Nephron (organoid): ENCODE data around the gene FFAR1.

Source experiments
- H3K27ac Mint-ChIP-seq, 3 experiments: 2 replicates each; pipeline ENCODE4 v1.8.0; 2020; ENCODE audit warnings: mixed read lengths in 3 of 3, mild to moderate bottlenecking in 2 of 3, moderate library complexity in 1 of 3
- H3K27me3 Mint-ChIP-seq: 2 replicates; pipeline ENCODE4 v1.8.0; 2021; ENCODE audit warnings: low read depth, mild to moderate bottlenecking, moderate library complexity, mixed read lengths
- H3K36me3 Mint-ChIP-seq: 2 replicates; pipeline ENCODE4 v1.8.0; 2020; ENCODE audit warnings: low read depth, mixed read lengths
- H3K4me1 Mint-ChIP-seq: 2 replicates; pipeline ENCODE4 v1.8.0; 2020; ENCODE audit warnings: mixed read lengths
- H3K4me3 Mint-ChIP-seq, 3 experiments: 2 replicates each; pipeline ENCODE4 v1.8.0; 2020; ENCODE audit warnings: mild to moderate bottlenecking in 3 of 3, mixed read lengths in 3 of 3, moderate library complexity in 2 of 3
- H3K9me3 Mint-ChIP-seq: 2 replicates; pipeline ENCODE4 v1.8.0; 2020; ENCODE audit warnings: mixed read lengths
- CTCF ChIP-seq, 3 experiments: fragments of 200-600 bp; sonication (generic); IDR thresholded peaks; one replicate each; pipeline ENCODE4 v1.5.0; 2021; ENCODE audit warnings: antibody characterized with exemption in 3 of 3; ENCODE audit not compliant: unreplicated experiment in 3 of 3

FFAR1 gene

GRCh38 chr19:35315883-35316282 lies 31.8 kb upstream of the FFAR1 start:
- no peak overlapping the region for H3K4me3 Mint-ChIP-seq
- H3K9me3 Mint-ChIP-seq = no peaks in the 10 kb centered on the region
- H3K27me3 Mint-ChIP-seq = no peaks in the 10 kb centered on the region
- H3K4me1 Mint-ChIP-seq = peaks cover 18% of the 10 kb centered on the region
- peak overlapping the region; percentile 25 to 78 (median 55) for H3K27ac Mint-ChIP-seq
- no peak for TF ChIP-seq CTCF (IDR thresholded peaks at IDR 0.05; ENCODE audit: unreplicated experiment in 3 of 3)
- H3K36me3 Mint-ChIP-seq = no peaks in the 10 kb centered on the region

GRCh38 chr19:35316560-35316959 lies 31.1 kb upstream of the FFAR1 start:
- Mint-ChIP-seq H3K27me3 (no peaks in the 10 kb centered on the region), H3K27ac (peak overlapping the region in 2 of 3 experiments; percentile 42 to 78), H3K4me1 (peaks cover 12% of the 10 kb centered on the region), H3K9me3 (no peaks in the 10 kb centered on the region), H3K36me3 (no peaks in the 10 kb centered on the region), H3K4me3 (no peak overlapping the region)
- TF ChIP-seq CTCF (IDR thresholded peaks at IDR 0.05; ENCODE audit: unreplicated experiment in 3 of 3) = no peak

GRCh38 chr19:35317464-35318043 lies 30.1 kb upstream of the FFAR1 start:
- Mint-ChIP-seq H3K27me3 (no peaks in the 10 kb centered on the region), H3K4me3 (no peak overlapping the region), H3K36me3 (no peaks in the 10 kb centered on the region), H3K27ac (peak overlapping the region; percentile 5 to 49 (median 25)), H3K9me3 (no peaks in the 10 kb centered on the region), H3K4me1 (peaks cover 9% of the 10 kb centered on the region)
- no peak for TF ChIP-seq CTCF (IDR thresholded peaks at IDR 0.05; ENCODE audit: unreplicated experiment in 3 of 3)

GRCh38 chr19:35318679-35319448 lies 28.8 kb upstream of the FFAR1 start:
- H3K9me3 Mint-ChIP-seq = no peaks in the 10 kb centered on the region
- peak overlapping the region; percentile 14 to 62 (median 45) for H3K27ac Mint-ChIP-seq

GRCh38 chr19:35320065-35320713 lies 27.5 kb upstream of the FFAR1 start:
- peaks cover 9% of the 10 kb centered on the region for H3K4me1 Mint-ChIP-seq
- no peak for TF ChIP-seq CTCF (IDR thresholded peaks at IDR 0.05; ENCODE audit: unreplicated experiment in 3 of 3)
- no peaks in the 10 kb centered on the region for H3K9me3 Mint-ChIP-seq
- H3K36me3 Mint-ChIP-seq = no peaks in the 10 kb centered on the region
- no peak overlapping the region for H3K27ac Mint-ChIP-seq
- no peaks in the 10 kb centered on the region for H3K27me3 Mint-ChIP-seq
- no peak overlapping the region for H3K4me3 Mint-ChIP-seq

More at GRCh38 chr19:35318679-35319448, 28.8 kb upstream of the FFAR1 start:
- TF ChIP-seq CTCF (IDR thresholded peaks at IDR 0.05; ENCODE audit: unreplicated experiment in 3 of 3) = no peak
- no peaks in the 10 kb centered on the region for H3K27me3 Mint-ChIP-seq
- no peak overlapping the region for H3K4me3 Mint-ChIP-seq
- H3K36me3 Mint-ChIP-seq = no peaks in the 10 kb centered on the region
- peaks cover 9% of the 10 kb centered on the region for H3K4me1 Mint-ChIP-seq
